Smooth muscle cell (in vitro differentiated cells): ENCODE measurements around the gene FAXDC2. TPM values are rescaled to one million over a fixed set of nuclear protein-coding genes. Genes with fewer than 3 reads are reported as not detected.

Experiments
- DNase-seq: peaks from one replicate; lab custom pipeline; 2025; ENCODE audit not compliant: unreplicated experiment; lab: John Stamatoyannopoulos, UW
- H2AFZ ChIP-seq: fragments of 200-600 bp; sonication (generic); 2 replicates; pipeline ENCODE4 v1.6.0; 2016; ENCODE audit warnings: antibody characterized with exemption, low read depth, mild to moderate bottlenecking
- H3F3A ChIP-seq: fragments of 200-600 bp; sonication (generic); 2 replicates; pipeline ENCODE4 v1.6.0; 2017; ENCODE audit warnings: antibody characterized with exemption, low read depth
- H3K27ac ChIP-seq: fragments of 200-600 bp; sonication (generic); 2 replicates; pipeline ENCODE4 v1.5.1; 2016; ENCODE audit warnings: low read depth, mild to moderate bottlenecking
- H3K27me3 ChIP-seq: fragments of 200-600 bp; sonication (generic); 2 replicates; pipeline ENCODE4 v1.6.1; 2016; ENCODE audit warnings: low read depth, mild to moderate bottlenecking
- H3K36me3 ChIP-seq: fragments of 200-600 bp; sonication (generic); 2 replicates; pipeline ENCODE4 v1.5.1; 2016; ENCODE audit warnings: low read depth
- H3K4me1 ChIP-seq: fragments of 200-600 bp; sonication (generic); 2 replicates; pipeline ENCODE4 v1.5.1; 2016; ENCODE audit warnings: low read depth
- H3K4me2 ChIP-seq: fragments of 200-600 bp; sonication (generic); 2 replicates; pipeline ENCODE4 v1.6.0; 2016; ENCODE audit warnings: mild to moderate bottlenecking
- H3K4me3 ChIP-seq: fragments of 200-600 bp; sonication (generic); 2 replicates; pipeline ENCODE4 v1.5.1; 2016; ENCODE audit warnings: mild to moderate bottlenecking
- H3K79me2 ChIP-seq: fragments of 200-600 bp; sonication (generic); 2 replicates; pipeline ENCODE4 v1.6.0; 2016; ENCODE audit warnings: low read depth, mild to moderate bottlenecking
- H3K9ac ChIP-seq: fragments of 200-600 bp; sonication (generic); 2 replicates; pipeline ENCODE4 v1.6.0; 2016; ENCODE audit warnings: low read depth
- H3K9me3 ChIP-seq: fragments of 200-600 bp; sonication (generic); replicated peaks from 2 replicates; pipeline ENCODE4 v1.5.1; 2016; ENCODE audit warnings: low read depth
- H4K20me1 ChIP-seq: fragments of 200-600 bp; sonication (generic); 2 replicates; pipeline ENCODE4 v1.6.0; 2016; ENCODE audit warnings: low read depth
- WGBS: methylation state at CpG from one replicate; pipeline ENCODE4 v1.1.7; 2016; ENCODE audit warnings: low lambda C conversion rate; 5-methylcytosine and 5-hydroxymethylcytosine counted together
- polyA plus RNA-seq: library from polyadenylated mRNA; unstranded; fragments of >200 nt; fragmentation: Nextera tagmentation; extraction: Ambion mirVana; gene quantifications from 2 replicates; pipeline ENCODE4 v1.2.1, GENCODE V29; 2016
- total RNA-seq: library from RNA; depleted of rRNA; stranded (reverse); fragments of >200 nt; gene quantifications from 2 replicates; pipeline ENCODE4 v1.2.3, GENCODE V29; 2014
- TF ChIP-seq, protein P1 (sequence below): fragments of 200-600 bp; sonication (generic); IDR thresholded peaks from 2 replicates; pipeline ENCODE4 v1.5.1; 2017; ENCODE audit warnings: borderline replicate concordance, mild to moderate bottlenecking, antibody characterized with exemption; ENCODE audit not compliant: insufficient read depth, poor library complexity, severe bottlenecking

The FAXDC2 gene
- total and polyA plus RNA-seq, 2 experiments from 2014 or later = 2.0 to 2.5 TPM

DNA sequence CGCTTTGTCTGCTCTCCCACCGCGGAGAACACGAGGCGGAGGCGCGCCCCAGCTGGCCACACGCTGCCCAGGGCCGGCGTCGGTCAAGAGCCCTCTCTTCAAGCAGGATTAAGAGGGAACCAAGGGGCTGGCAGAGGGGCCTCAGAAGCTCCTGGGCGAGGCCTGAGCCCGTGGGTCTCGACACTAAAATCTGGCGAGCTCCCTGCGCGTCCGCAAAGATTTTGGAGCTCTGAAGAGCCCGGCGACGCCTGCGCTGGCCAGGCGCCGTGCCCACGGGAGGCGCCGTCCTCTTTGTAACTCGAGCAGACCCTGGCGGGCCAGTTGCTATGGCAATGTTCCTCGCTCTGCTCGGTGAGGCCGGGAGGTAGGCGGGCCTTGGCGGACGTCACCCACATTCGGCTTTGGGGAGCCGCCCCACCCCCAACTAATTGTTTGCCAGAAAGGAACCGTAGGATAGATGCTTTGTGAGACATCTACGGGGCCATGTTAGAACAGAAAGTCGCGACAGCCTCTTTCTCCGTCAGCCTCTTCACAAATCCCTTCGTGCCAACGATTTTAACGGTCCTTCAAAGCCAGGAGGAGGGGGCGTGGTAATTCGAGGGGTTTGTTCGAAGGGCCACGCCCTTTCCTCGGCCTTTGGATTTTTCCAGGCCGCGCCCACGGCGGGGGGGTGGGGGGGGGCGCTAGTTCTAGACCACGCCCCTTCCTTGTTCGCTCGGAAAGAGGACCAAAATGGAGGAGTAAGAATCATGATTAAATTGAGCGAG lies 7.3 kb upstream of the FAXDC2 start:
- under 1% methylated on average over 55 of the region's 59 CpGs for WGBS
- peak overlapping the region; percentile 97 for H3K9ac ChIP-seq
- TF ChIP-seq, protein P1, sequence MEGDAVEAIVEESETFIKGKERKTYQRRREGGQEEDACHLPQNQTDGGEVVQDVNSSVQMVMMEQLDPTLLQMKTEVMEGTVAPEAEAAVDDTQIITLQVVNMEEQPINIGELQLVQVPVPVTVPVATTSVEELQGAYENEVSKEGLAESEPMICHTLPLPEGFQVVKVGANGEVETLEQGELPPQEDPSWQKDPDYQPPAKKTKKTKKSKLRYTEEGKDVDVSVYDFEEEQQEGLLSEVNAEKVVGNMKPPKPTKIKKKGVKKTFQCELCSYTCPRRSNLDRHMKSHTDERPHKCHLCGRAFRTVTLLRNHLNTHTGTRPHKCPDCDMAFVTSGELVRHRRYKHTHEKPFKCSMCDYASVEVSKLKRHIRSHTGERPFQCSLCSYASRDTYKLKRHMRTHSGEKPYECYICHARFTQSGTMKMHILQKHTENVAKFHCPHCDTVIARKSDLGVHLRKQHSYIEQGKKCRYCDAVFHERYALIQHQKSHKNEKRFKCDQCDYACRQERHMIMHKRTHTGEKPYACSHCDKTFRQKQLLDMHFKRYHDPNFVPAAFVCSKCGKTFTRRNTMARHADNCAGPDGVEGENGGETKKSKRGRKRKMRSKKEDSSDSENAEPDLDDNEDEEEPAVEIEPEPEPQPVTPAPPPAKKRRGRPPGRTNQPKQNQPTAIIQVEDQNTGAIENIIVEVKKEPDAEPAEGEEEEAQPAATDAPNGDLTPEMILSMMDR = no peak
- H3K79me2 ChIP-seq = peaks cover 43% of the 10 kb centered on the region
- H3K4me1 ChIP-seq = peaks cover 18% of the 10 kb centered on the region
- H2AFZ ChIP-seq = peak overlapping the region; percentile 71
- no peaks in the 10 kb centered on the region for H3K9me3 ChIP-seq
- H3K27ac ChIP-seq = peak overlapping the region; percentile 99
- H4K20me1 ChIP-seq = peaks cover 31% of the 10 kb centered on the region
- H3K27me3 ChIP-seq = no peaks in the 10 kb centered on the region
- H3K36me3 ChIP-seq = no peaks in the 10 kb centered on the region
- peak; percentile 99 for DNase-seq
- peak overlapping the region; percentile 97 for H3K4me2 ChIP-seq
- H3K4me3 ChIP-seq = peak overlapping the region; percentile 88
- peaks cover 13% of the 10 kb centered on the region for H3F3A ChIP-seq

DNA sequence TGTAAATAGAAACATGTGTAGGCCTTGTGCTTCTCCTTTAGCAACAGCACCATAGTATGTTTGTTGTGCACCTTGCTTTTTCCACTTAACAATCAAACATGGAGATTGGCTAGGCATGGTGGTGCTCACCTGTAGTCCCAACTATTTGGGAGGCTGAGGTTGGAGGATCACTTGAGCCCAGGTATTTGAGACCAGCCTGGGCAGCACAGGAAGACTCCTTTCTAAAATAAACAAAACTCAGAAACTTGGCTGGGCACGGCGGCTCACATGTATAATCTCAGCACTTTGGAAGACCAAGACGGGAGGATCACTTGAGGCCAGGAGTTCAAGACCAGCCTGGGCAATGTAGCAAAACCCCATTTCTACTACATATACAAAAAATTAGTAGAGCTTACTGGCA lies 948 bp upstream of the FAXDC2 start:
- no peak for DNase-seq
- peaks cover 14% of the 10 kb centered on the region for H3F3A ChIP-seq
- peaks cover 7% of the 10 kb centered on the region for H3K4me1 ChIP-seq
- H3K4me3 ChIP-seq = no peak overlapping the region
- H3K79me2 ChIP-seq = no peaks in the 10 kb centered on the region
- H4K20me1 ChIP-seq = no peaks in the 10 kb centered on the region
- WGBS = 97% methylated on average over 3 of the region's 3 CpGs
- TF ChIP-seq, protein P1 = no peak
- H2AFZ ChIP-seq = no peak overlapping the region
- H3K9me3 ChIP-seq = no peaks in the 10 kb centered on the region
- H3K36me3 ChIP-seq = no peaks in the 10 kb centered on the region
- no peaks in the 10 kb centered on the region for H3K27me3 ChIP-seq
- no peak overlapping the region for H3K9ac ChIP-seq
- no peak overlapping the region for H3K4me2 ChIP-seq
- H3K27ac ChIP-seq = no peak overlapping the region

DNA sequence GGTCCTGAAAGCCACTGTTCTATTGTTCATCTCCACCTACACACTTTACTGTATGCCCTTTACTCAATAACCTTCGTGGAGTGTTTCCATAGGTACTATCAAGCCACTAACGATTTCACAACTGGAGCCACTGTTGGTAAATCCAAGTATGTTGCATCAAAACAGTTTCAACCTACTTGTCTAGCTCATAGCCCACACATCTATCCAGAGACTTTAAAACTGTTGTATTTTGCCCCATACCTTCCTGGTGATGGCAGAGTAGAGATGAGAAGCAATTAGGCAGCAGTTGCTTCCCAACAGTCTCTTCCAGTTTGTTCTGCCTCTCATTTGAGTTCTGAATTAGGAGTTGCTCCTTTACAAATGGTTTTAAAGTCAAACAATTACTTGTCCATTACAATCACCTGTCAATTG lies 607 bp downstream of the FAXDC2 start:
- H3K9ac ChIP-seq = no peak overlapping the region

More for the DNA sequence above, 607 bp downstream of the FAXDC2 start:
- Histone ChIP-seq H3F3A (peaks cover 14% of the 10 kb centered on the region), H3K4me3 (peak overlapping the region; percentile 37), H3K27ac (peak overlapping the region; percentile 49), H3K4me2 (peak overlapping the region; percentile 82), H3K79me2 (no peaks in the 10 kb centered on the region), H4K20me1 (no peaks in the 10 kb centered on the region), H3K9me3 (no peaks in the 10 kb centered on the region), H3K27me3 (no peaks in the 10 kb centered on the region), H3K36me3 (no peaks in the 10 kb centered on the region), H3K4me1 (peaks cover 7% of the 10 kb centered on the region), H2AFZ (no peak overlapping the region)
- TF ChIP-seq, protein P1 = no peak
- WGBS = 55% methylated on average over 2 of the region's 2 CpGs
- DNase-seq = no peak
